NCI-H446 treated with DMSO at 0.1 percent for 48 hours (cell line): ENCODE measurements around the gene SRSF11.
A peak's percentile ranks its signal among the peaks of the same experiment; 100 is the strongest.
"Not testable (repeated sequence)": the region's sequence is repeated elsewhere in the genome, so short reads cannot be mapped to it uniquely, and the experiment has no call there.

Experiments used
- DNase-seq: peaks from one replicate; lab custom pipeline; 2025; lab: John Stamatoyannopoulos, UW

SRSF11 gene

DNA sequence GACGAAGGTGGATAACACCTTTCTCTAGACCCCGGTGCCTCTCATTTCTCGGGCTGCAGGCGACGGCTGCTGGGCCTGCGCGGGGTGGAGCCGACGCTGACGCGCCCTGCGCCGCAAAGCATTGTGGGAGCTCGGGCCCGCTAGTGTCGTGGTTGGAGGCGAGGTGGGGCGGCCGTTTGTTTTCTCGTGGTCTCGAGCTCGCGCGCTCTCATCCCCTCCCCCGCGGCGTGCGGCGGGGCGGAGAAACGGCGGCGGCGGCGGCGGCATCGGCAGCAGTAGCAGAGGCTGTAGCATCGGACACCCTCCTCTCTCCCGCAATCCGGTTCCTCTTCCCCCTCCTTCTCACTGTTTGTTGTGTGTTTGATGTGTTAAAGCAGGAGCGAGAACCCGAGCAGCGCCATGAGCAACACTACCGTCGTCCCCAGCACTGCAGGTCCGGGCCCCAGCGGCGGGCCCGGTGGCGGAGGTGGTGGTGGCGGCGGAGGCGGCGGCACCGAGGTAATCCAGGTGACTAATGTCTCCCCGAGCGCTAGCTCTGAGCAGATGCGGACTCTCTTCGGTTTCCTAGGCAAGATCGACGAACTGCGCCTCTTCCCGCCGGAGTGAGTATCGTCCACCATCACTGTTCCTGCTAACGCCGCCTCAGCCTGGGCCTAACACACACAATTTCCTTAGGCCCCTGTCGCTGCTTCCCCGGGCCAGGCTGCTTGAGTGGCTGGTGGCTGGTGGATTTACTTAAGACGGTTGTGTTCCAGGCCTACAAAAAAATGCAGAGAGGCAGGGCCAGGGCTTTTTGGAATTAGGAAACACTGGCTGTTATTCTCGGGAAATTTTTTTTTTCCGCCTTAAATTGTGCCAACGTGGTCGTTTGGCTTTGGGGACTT is at the start of gene SRSF11:
TSS of gene SRSF11 (plus strand) at position 143 of the 884 bp plus-strand sequence. CDS start at position 400, 257 bp downstream.
- DNase-seq, result peak; percentile 92

DNA sequence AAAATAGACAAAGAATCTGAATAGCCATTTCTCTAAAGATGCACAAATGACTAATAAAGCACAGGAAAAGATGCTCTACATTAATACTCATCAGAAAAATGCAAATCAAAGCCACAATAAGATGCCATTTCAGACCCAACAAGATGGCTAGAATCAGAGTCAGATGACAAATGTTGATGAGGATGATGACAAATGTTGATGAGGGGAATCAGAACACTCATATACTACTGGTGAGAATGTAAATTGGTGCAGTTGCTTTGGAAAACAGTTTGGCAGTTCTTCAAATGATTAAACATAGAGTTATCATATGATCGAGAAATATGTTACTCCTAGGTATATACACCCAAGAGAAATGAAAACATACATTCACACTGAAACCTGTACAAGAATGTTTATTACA is 49.7 kb upstream of the SRSF11 start:
- no peak for DNase-seq

DNA sequence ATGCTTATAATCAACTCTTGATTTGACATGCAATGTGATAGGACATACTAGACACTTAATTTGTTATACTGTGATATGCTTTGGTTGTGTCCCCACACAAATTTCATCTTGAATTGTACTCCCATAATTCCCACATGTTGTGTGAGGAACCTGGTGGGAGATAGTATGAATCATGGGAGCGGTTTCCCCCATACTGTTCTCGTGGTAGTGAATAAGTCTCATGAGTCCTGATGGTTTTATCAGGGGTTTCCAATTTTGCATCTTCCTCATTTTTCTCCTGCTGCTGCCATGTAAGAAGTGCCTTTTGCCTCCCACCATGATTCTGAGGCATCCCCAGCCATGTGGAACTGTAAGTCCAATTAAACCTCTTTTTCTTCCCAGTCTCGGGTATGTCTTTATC is 36.0 kb upstream of the SRSF11 start:
- DNase-seq, result not testable (repeated sequence)

DNA sequence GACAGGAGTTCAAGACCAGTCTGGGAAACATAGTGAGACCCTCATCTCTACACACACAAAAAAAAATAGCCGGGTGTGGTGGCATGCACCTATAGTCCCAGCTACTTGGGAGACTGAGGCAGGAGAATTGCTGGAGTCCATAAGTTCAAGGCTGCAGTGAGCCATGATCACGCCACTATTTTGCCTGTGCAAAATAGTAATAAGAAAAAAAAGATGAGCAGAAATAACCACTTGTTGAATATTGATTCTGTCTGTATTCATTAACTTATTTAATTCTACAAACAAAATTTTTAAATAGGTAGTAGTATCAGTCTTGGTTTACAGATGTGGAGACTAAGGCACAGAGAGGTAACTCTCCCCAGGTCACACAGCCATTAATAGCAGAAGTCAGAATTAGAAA is 32.7 kb upstream of the SRSF11 start:
- no peak for DNase-seq

DNA sequence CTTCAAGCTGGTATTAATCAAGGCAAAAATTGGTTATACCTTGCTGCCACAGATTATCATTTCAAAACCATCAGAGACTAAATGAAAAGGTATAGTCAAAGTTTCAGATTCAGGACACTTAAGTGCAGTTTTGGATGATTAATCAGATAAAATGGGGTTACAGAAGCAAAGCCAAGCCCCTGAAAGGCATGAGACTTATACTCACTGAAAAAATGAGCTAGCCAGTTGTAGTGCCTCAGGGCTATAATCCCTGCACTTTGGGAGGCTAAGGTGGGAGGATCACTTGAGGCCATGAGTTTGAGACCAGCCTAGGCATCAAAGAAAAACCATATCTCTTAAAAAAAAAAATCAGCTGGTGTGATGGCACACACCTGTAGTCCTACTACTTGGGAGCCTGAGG is 31.0 kb upstream of the SRSF11 start:
- no peak for DNase-seq

DNA sequence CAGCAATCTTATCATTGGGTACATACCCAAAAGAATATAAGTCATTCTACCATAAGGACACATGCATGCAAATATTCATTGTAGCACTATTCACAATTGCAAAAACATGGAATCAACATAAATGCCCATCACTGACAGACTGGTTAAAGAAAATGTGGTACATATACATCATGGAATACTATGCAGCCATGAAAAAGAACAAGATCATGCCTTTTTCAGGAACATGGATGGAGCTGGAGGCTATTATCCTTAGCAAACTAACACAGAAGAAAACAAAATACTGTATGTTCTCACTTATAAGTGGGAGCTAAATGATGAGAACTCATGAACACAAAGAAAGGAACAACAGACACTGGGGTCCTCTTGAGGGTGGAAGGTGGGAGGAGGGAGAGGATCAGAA is 28.7 kb upstream of the SRSF11 start:
- DNase-seq, result not testable (repeated sequence)

DNA sequence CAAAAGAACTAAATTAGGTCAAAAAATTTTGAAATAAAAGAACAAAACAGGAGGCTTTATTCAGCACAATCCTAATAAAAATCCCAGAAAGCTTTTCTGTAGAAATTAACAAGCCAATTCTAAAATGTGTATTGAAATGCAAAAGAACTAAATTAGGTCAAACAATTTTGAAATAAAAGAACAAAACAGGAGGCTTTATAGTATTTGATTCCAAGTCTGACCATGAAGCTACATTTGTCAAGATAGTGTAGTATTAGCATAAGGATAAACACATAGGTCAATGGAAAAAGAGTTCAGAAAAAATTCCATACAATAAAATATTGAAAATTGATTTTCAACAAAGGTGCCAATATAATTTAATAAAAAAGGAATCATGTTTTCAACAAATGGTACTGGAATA is 26.6 kb upstream of the SRSF11 start:
- no peak for DNase-seq

DNA sequence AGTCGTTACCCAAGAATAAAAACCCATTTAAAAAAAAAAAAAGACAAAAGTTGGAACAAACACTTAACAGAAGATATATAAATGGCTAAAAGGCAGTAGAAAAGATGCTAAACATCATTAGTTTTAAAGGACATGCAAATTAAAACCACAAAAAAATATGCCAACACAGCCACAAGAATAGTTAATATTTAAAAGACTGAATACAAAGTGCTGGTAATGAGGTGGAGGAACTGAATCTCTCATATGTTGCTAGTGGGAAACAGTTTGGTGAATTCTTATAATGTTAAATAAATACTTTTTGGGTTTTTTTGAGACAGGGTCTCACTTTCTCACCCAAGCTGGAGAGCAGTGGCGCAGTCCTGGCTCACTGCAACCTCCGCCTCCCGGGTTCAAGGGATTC is 25.8 kb upstream of the SRSF11 start:
- no peak for DNase-seq

DNA sequence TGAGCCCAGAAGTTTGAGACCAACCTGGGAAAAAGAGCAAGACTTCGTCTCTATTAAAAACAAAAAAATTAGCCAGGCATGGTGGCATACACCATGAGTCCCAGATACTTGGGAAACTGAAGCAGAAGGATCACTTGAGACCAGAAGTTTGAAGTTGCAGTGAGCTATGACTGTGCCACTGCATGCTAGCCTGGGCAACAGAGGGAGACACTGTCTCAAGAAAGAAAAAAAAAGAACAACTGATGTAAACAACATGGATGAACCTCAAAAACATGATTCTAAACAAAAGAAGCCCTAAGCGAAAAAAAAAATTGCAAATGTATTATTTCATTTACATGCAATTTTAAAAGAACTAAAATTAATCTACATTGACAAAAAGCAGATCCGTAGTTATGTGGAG is 24.8 kb upstream of the SRSF11 start:
- no peak for DNase-seq

DNA sequence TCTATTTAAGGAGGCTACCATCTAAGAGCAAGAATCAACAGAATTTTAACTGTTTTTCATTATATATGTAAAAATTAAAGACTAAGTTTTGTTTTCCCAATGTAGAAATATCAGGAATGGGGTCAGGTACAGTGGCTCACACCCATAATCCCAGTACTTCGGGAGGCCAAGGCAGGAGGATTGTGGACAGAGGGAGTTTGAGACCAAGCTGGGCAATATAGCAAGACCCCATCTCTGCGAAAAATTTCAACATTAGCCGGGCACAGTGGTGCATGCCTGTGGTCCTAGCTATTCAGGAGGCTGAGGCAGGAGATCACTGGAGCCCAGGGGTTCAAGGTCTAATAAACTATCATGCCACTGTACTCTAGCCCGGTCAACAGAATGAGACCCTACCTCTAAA is 21.1 kb upstream of the SRSF11 start:
- no peak for DNase-seq

- no peak for DNase-seq
These were observed 18.9 kb upstream of the SRSF11 start for GRCh38 chr1:70202173-70202758.

- DNase-seq, result no peak
These were observed 17.0 kb upstream of the SRSF11 start for GRCh38 chr1:70204139-70204538.

DNA sequence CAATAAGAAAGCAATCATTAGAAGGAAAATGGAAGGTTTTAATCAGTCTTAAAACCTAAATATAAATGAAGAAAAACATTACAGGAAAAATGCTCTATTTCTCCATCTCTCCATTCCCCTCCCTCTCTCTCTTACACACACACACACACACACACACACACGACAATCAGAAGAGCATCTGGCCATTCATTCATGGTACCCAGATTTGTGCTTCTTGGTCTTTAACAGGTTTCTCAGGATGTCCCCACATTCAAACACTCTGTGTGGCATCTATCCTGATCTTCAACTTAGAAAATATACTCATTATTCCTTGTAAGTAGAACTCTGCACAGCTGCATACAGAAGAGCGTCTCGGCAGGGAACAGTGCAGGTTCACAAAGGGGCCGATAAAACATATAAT is 16.6 kb upstream of the SRSF11 start:
- DNase-seq, result no peak

DNA sequence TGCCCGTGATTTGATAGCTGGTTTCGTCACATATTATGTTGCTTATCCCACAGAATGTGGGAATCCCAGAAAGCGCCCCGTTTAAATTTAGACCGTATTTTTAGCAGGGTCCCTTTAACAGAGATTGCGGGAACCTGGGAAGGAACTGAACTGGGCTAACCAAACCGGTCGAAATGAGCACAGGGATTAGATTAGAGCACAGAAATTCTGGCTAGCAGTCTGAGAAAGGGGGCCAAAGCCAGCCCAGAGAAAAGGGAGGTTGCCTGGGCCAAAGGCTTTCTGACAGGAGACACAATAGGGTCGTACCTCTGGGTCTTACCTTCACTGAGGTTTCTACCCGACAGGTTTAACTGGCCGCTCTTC is 16.1 kb upstream of the SRSF11 start:
- DNase-seq, result no peak

DNA sequence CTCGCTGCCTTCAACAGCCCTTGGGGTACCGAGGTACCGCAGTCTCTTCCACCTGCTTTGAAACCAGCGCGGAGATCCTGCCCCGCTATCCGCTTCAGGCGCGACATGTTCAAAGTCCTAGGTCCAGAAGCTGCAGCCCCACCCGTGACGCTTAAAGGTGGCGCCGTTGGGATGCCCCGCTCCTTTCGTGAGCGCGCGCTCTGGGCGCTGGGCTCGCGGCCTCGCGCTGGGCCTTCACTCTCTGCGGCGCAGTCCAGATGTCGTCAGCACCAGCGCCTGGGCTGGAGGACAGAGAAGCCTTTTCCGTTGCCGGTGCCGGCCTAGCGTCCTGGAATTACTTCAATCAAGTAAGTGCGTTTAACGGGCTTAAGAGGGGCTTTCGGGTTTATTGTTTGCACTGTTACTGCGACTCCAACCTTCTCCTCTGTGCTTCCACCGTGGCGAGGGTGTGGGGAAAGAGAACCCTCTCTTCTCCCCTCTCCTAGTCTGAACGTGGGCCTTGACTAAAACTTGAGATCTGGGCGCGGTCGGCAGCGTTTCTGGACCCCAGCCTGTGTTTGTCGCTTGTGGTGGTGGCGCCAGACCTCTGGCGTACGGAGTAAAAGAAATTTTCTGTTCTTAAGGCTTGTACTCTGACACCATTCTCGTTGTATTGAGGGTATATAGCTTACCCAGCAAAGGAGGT is 15.6 kb upstream of the SRSF11 start, which contains the start of gene LRRC40:
TSS of gene LRRC40 (minus strand) at position 146 of the 685 bp plus-strand sequence. CDS start at position 107, 39 bp downstream.
- peak; percentile 91 for DNase-seq

DNA sequence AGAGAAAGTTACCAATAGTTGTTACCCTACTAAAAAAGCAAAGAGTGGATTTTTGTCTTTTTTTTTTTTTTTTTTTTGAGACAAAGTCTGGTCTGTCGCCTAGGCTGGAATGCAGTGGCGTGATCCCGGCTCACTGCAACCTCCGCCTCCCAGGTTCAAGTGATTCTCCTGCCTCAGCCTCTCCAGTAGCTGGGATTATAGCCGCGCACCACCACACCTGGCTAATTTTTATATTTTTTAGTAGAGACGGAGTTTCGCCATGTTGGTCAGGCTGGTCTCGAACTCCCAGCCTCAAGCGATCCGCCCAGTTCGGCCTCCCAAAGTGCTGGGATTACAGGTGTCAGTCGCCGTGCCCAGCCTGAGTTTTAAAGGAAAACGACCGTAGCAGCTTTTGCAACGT is 14.3 kb upstream of the SRSF11 start:
- not testable (repeated sequence) for DNase-seq

- DNase-seq, result no peak
These were observed 13.7 kb upstream of the SRSF11 start for GRCh38 chr1:70207492-70207891.

DNA sequence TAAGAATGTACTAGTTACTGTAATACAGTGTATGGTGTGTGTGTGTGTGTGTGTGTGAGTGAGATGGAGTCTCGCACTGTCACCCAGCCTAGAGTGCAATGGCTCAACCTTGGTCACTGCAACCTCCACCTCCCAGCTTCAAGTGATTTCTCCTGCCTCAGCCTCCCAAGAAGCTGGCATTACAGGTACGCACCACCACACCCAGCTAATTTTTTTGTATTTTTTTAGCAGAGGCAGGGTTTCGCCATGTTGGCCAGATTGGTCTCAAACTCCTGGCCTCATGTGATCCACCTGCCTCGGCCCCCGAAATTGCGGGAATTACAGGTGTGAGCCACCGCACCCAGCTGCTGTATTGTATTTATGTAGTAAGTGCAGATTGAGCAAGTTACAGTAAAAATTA is 12.9 kb upstream of the SRSF11 start:
- no peak for DNase-seq

- DNase-seq, result no peak
These were observed 10.4 kb upstream of the SRSF11 start for GRCh38 chr1:70210820-70211219.

DNA sequence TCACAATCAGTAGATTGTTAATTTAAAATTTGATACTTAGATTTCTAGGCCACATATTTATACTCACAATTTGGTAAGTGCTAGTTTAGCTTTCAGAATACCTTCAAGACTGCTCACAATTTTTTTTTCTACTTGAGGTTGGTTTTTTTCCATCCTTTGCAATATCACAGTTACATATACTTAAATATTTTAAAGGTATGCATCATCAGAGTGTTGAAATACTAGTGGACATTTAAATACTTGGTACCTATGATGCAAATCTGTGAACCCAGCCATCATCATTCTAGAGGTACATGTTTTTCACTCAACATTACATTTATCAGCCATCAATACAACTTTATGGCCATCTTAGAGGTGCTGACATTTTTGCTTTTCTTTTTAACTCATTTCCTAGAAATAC is 9.6 kb upstream of the SRSF11 start:
- DNase-seq, result no peak

DNA sequence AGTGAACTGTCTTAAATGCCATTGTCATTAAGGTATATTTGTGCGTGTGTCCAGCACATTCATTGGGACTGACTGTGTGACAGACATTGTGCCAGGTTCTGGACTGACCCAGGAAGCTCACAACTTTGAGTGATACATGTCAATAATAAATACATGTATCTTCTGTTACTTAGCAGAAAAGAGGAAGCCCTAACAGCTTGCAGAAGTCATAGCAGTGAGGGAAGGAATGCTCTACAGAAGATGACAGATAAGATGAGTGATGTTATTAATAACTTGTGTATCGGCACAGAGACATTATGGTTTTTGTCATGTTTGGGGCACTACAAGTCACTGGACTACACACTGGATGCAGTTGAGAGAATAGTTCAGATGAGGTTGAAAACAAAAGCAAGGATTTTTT is 1.2 kb upstream of the SRSF11 start:
- DNase-seq, result no peak

- DNase-seq, result no peak
These were observed 503 bp upstream of the SRSF11 start for GRCh38 chr1:70220517-70221237.
